Panc1 (cell line): Measurements from ENCODE around the gene ZNF284.

Experiments used
- CTCF ChIP-seq: fragments of 450-650 bp; IDR thresholded peaks from 2 replicates; pipeline ENCODE4 v1.5.1; 2017; ENCODE audit warnings: mild to moderate bottlenecking
- POLR2AphosphoS5 ChIP-seq: IDR thresholded peaks from 2 replicates; pipeline ENCODE4 v1.6.1; 2012; ENCODE audit warnings: mild to moderate bottlenecking, low read depth, low read length, moderate library complexity
- REST ChIP-seq, 2 experiments: IDR thresholded peaks; 2 replicates each; pipeline ENCODE4 v1.6.1; 2011 to 2012; ENCODE audit warnings: low read depth in 2 of 2, control low read depth in 1 of 2, low read length in 1 of 2, mild to moderate bottlenecking in 1 of 2, moderate library complexity in 1 of 2; ENCODE audit not compliant: insufficient read depth in 1 of 2
- TCF7L2 ChIP-seq: IDR thresholded peaks from 2 replicates; pipeline ENCODE4 v1.6.1; 2011; ENCODE audit warnings: mild to moderate bottlenecking, low read depth, low read length, inconsistent platforms

GRCh38 chr19:44107751-44108150 lies 35.8 kb downstream of the ZNF284 start:
- no peak for TF ChIP-seq CTCF
- TF ChIP-seq REST (IDR thresholded peaks at IDR 0.05; ENCODE audit: insufficient read depth in 1 of 2, low read depth in 2 of 2, low read length in 1 of 2), result no peak
- no peak for TF ChIP-seq POLR2AphosphoS5
- TF ChIP-seq TCF7L2, result no peak
